ENCODE measurements around the gene GLI3. TPM values are rescaled to one million over a fixed set of nuclear protein-coding genes. Genes with fewer than 3 reads are reported as not detected.

GLI3 gene
- total RNA-seq, 1 experiment from 2014 or later: 0.07 TPM

DNA sequence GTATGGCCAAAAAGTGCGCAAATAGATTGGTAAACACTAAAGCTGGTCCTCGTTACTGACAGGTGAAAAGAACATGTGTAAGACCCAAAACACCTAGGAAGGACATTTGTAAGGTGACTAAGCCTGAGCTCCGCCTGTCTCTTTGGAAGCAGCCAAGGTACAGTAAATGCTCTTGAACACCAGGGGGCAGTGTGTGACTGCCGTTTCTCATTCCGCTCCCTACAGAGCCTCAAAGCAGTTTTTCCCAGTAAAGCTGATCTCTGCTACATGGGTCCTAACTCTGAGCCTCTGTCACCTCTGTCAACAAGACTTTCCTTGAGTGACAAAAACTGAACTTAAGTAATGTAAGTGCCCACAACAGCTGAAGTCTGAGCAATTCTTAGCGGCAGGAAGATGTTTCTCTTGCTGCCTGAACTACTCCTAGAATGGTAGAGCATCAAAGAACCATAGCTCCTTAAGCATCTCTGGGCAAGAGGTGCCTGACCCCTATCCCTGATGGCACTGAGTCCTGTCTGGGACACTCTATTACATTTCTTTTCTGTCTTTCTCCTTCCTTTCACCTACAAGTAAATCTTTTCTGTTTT lies 296.2 kb downstream of the GLI3 start:
- Histone ChIP-seq H4K20me1 (ENCODE audit: insufficient read depth, low read depth, low read length) (no peaks in the 10 kb centered on the region), H3K4me2 (ENCODE audit: low read depth, low read length, poor library complexity, severe bottlenecking) (no peak overlapping the region), H3K79me2 (ENCODE audit: low read length) (no peaks in the 10 kb centered on the region), H3K9me2 (replicated peaks; ENCODE audit: insufficient read depth, low read length) (no peaks in the 10 kb centered on the region), H3K4me1 (ENCODE audit: low read length) (peaks cover 4% of the 10 kb centered on the region), H3K9me3 (ENCODE audit: low read length) (no peaks in the 10 kb centered on the region), H3K4me3 (ENCODE audit: low read length) (no peak overlapping the region), H3K27me3 (ENCODE audit: low read length) (no peaks in the 10 kb centered on the region), H3K27ac (ENCODE audit: low read length) (no peak overlapping the region), H2AFZ (ENCODE audit: low read length) (no peak overlapping the region), H3K36me3 (ENCODE audit: insufficient read depth, low read length) (no peaks in the 10 kb centered on the region), H3K9ac (ENCODE audit: low read length) (no peak overlapping the region)
- DNase-seq: peak; percentile 85

DNA sequence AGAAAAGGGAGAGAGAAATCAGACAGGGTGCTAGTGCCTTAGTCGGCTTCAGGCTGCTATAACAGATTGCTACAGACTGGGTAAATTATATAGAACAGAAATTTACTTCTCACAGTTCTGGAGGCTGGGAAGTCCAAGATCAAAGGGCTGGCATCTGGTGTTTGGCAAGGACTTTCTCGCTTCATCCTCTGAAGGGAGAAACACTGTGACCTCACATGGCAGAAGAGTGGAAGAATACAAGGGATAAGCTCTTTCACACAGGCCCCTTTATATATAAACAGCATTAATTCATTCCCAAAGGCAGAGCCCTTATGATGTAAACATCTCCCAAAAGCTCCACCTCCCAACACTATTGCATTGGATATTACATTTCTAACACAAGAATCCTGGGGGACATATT lies 298.6 kb downstream of the GLI3 start:
- no peak overlapping the region for H3K4me2 ChIP-seq (ENCODE audit: low read depth, low read length, poor library complexity, severe bottlenecking)
- H3K79me2 ChIP-seq (ENCODE audit: low read length): no peaks in the 10 kb centered on the region
- H3K36me3 ChIP-seq (ENCODE audit: insufficient read depth, low read length): no peaks in the 10 kb centered on the region
- no peaks in the 10 kb centered on the region for H3K27me3 ChIP-seq (ENCODE audit: low read length)
- H3K27ac ChIP-seq (ENCODE audit: low read length): no peak overlapping the region
- H3K9me2 ChIP-seq (replicated peaks; ENCODE audit: insufficient read depth, low read length): no peaks in the 10 kb centered on the region
- peaks cover 4% of the 10 kb centered on the region for H3K4me1 ChIP-seq (ENCODE audit: low read length)
- no peaks in the 10 kb centered on the region for H3K9me3 ChIP-seq (ENCODE audit: low read length)
- H3K4me3 ChIP-seq (ENCODE audit: low read length): no peak overlapping the region
- no peak overlapping the region for H3K9ac ChIP-seq (ENCODE audit: low read length)
- H4K20me1 ChIP-seq (ENCODE audit: insufficient read depth, low read depth, low read length): no peaks in the 10 kb centered on the region
- DNase-seq: no peak
- no peak overlapping the region for H2AFZ ChIP-seq (ENCODE audit: low read length)

DNA sequence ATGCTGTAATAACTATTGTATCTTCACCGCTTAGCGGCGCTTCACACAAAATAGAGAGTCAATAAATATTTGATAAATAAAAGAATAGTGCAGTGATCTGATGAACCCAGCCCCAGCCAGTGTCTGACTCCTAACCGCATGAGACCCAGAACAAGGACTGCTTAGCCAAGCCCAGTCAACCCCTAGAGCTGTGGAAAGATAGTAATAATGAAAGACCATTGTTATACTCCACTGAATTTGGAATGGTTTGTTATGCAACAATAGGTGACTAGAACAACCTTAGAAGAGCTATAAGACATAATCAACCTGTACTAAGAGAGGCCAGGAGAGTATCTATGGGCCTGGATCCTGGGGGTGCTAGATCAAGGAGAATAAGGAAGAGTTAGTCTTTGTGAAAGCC lies 303.6 kb downstream of the GLI3 start:
- Histone ChIP-seq H3K79me2 (ENCODE audit: low read length) (no peaks in the 10 kb centered on the region), H3K27me3 (ENCODE audit: low read length) (no peaks in the 10 kb centered on the region), H3K36me3 (ENCODE audit: insufficient read depth, low read length) (no peaks in the 10 kb centered on the region)

DNA sequence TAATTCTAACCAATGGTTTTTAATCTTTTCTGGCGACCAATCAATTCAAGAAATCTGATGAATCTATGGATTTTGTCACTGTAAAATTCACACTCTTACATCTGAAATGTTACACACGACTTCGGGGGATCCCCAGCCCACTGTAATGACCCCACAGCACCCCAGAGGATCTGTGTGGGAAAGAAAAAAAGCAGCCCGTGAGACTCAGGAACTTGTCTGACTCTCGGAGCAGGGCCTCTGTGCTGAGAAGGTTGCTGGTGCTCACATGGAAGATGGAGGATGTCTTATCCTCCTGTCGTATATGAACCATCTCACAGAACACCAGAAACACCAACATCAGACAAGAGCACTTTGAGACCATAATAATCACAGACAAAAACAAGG lies 305.8 kb downstream of the GLI3 start:
- H3K9ac ChIP-seq (ENCODE audit: low read length): no peak overlapping the region
- no peak for DNase-seq
- H2AFZ ChIP-seq (ENCODE audit: low read length): no peak overlapping the region

More for the DNA sequence above, 303.6 kb downstream of the GLI3 start:
- H3K27ac ChIP-seq (ENCODE audit: low read length): no peak overlapping the region
- no peak overlapping the region for H3K4me3 ChIP-seq (ENCODE audit: low read length)
- H3K9me3 ChIP-seq (ENCODE audit: low read length): no peaks in the 10 kb centered on the region
- H4K20me1 ChIP-seq (ENCODE audit: insufficient read depth, low read depth, low read length): no peaks in the 10 kb centered on the region
- H3K9ac ChIP-seq (ENCODE audit: low read length): no peak overlapping the region
- H3K9me2 ChIP-seq (replicated peaks; ENCODE audit: insufficient read depth, low read length): no peaks in the 10 kb centered on the region
- no peak overlapping the region for H2AFZ ChIP-seq (ENCODE audit: low read length)
- DNase-seq: no peak
- no peak overlapping the region for H3K4me2 ChIP-seq (ENCODE audit: low read depth, low read length, poor library complexity, severe bottlenecking)
- peaks cover 4% of the 10 kb centered on the region for H3K4me1 ChIP-seq (ENCODE audit: low read length)

DNA sequence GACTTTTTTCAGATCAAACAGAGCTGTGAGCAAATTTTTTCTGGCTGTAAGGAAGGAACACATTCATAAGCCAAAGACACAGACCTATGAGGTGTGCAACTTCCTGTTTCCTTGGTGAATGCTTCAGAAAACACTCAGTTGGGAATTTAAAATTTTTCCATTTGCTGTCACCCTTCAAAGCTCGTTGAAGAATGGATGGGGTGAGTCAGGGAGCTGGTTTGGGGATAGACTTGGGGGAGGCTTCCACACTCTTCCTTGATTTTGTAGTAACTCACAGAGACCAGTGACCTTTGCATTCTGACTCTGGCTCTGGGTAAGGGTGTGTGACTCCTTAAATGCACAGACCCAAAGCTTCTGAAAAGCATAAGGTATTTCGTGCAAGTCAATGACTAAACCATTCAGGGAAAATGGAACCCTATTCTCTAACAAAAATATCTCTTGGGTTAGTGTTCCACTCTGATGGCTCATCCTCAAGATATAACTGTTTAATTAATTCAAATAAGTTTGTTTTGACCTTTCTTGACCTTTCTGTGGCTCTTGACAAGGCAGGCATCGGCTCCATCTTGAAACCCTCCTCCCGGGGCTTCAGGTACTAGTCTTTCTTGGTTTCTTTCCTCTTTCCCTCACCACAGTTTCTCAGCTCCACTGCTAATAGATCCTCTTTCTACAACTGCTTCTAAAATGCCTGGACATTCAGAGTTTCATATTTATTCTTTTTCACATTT lies 306.3 kb downstream of the GLI3 start:
- no peak overlapping the region for H3K9ac ChIP-seq (ENCODE audit: low read length)
- H3K4me2 ChIP-seq (ENCODE audit: low read depth, low read length, poor library complexity, severe bottlenecking): no peak overlapping the region
- no peaks in the 10 kb centered on the region for H3K4me1 ChIP-seq (ENCODE audit: low read length)
- no peak overlapping the region for H2AFZ ChIP-seq (ENCODE audit: low read length)
- H3K27me3 ChIP-seq (ENCODE audit: low read length): no peaks in the 10 kb centered on the region
- no peaks in the 10 kb centered on the region for H4K20me1 ChIP-seq (ENCODE audit: insufficient read depth, low read depth, low read length)
- no peaks in the 10 kb centered on the region for H3K79me2 ChIP-seq (ENCODE audit: low read length)
- no peak for DNase-seq
- H3K27ac ChIP-seq (ENCODE audit: low read length): no peak overlapping the region
- H3K9me2 ChIP-seq (replicated peaks; ENCODE audit: insufficient read depth, low read length): no peaks in the 10 kb centered on the region
- no peak overlapping the region for H3K4me3 ChIP-seq (ENCODE audit: low read length)
- no peaks in the 10 kb centered on the region for H3K36me3 ChIP-seq (ENCODE audit: insufficient read depth, low read length)
- H3K9me3 ChIP-seq (ENCODE audit: low read length): no peaks in the 10 kb centered on the region

More for the DNA sequence above, 305.8 kb downstream of the GLI3 start:
- H3K4me1 ChIP-seq (ENCODE audit: low read length): no peaks in the 10 kb centered on the region
- no peaks in the 10 kb centered on the region for H3K36me3 ChIP-seq (ENCODE audit: insufficient read depth, low read length)
- H3K9me3 ChIP-seq (ENCODE audit: low read length): no peaks in the 10 kb centered on the region
- H3K27ac ChIP-seq (ENCODE audit: low read length): no peak overlapping the region
- no peaks in the 10 kb centered on the region for H3K27me3 ChIP-seq (ENCODE audit: low read length)
- no peak overlapping the region for H3K4me2 ChIP-seq (ENCODE audit: low read depth, low read length, poor library complexity, severe bottlenecking)
- no peaks in the 10 kb centered on the region for H3K9me2 ChIP-seq (replicated peaks; ENCODE audit: insufficient read depth, low read length)
- no peak overlapping the region for H3K4me3 ChIP-seq (ENCODE audit: low read length)
- no peaks in the 10 kb centered on the region for H3K79me2 ChIP-seq (ENCODE audit: low read length)
- no peaks in the 10 kb centered on the region for H4K20me1 ChIP-seq (ENCODE audit: insufficient read depth, low read depth, low read length)

DNA sequence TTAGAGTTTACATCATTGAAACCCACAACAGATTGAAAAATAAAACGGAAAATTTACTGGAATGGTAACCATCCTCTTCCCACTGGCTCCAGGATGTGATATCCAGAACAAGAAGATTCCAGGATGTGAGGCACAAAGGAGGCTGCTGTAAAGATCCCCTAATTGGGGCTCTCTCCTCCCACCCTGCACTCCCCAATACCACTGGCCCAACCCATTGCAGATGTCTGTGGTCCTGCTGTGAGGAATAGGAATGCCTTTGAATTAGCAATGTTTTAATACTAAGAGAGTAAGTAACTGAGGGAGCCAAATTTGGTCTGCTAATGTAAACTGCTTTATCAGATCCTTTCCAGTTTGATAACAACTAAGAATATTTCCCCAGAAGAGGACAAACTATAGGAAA lies 308.2 kb downstream of the GLI3 start:
- H3K36me3 ChIP-seq (ENCODE audit: insufficient read depth, low read length): no peaks in the 10 kb centered on the region

DNA sequence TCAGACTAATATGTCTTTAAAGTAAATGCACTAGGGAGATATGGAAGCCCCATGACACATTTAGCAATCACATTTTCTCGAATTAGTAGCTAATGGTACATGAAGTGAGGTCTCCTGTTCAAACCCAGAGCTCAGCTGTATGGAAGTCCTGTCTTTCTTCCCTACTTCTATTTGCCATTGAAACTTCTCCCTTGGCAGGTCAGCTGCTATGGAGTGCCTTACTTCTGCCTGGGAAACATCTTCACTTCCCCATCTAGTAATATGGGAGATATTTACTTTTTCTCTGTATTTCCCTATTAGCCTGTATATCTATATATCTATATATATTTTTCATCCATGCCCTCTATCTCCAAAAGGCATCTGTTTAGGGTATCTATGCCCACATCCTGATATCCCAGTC lies 308.8 kb downstream of the GLI3 start:
- H3K9ac ChIP-seq (ENCODE audit: low read length): no peak overlapping the region
- H3K27ac ChIP-seq (ENCODE audit: low read length): no peak overlapping the region
- H3K4me3 ChIP-seq (ENCODE audit: low read length): no peak overlapping the region
- no peak overlapping the region for H2AFZ ChIP-seq (ENCODE audit: low read length)
- H3K79me2 ChIP-seq (ENCODE audit: low read length): no peaks in the 10 kb centered on the region
- no peak for DNase-seq
- H4K20me1 ChIP-seq (ENCODE audit: insufficient read depth, low read depth, low read length): no peaks in the 10 kb centered on the region
- H3K9me2 ChIP-seq (replicated peaks; ENCODE audit: insufficient read depth, low read length): no peaks in the 10 kb centered on the region
- no peaks in the 10 kb centered on the region for H3K36me3 ChIP-seq (ENCODE audit: insufficient read depth, low read length)
- H3K4me1 ChIP-seq (ENCODE audit: low read length): no peaks in the 10 kb centered on the region
- no peak overlapping the region for H3K4me2 ChIP-seq (ENCODE audit: low read depth, low read length, poor library complexity, severe bottlenecking)
- H3K27me3 ChIP-seq (ENCODE audit: low read length): no peaks in the 10 kb centered on the region
- H3K9me3 ChIP-seq (ENCODE audit: low read length): no peaks in the 10 kb centered on the region

More for the DNA sequence above, 308.2 kb downstream of the GLI3 start:
- no peak overlapping the region for H3K9ac ChIP-seq (ENCODE audit: low read length)
- H2AFZ ChIP-seq (ENCODE audit: low read length): no peak overlapping the region
- H3K9me3 ChIP-seq (ENCODE audit: low read length): no peaks in the 10 kb centered on the region
- H4K20me1 ChIP-seq (ENCODE audit: insufficient read depth, low read depth, low read length): no peaks in the 10 kb centered on the region
- DNase-seq: no peak
- no peak overlapping the region for H3K4me2 ChIP-seq (ENCODE audit: low read depth, low read length, poor library complexity, severe bottlenecking)
- H3K4me1 ChIP-seq (ENCODE audit: low read length): no peaks in the 10 kb centered on the region
- no peaks in the 10 kb centered on the region for H3K9me2 ChIP-seq (replicated peaks; ENCODE audit: insufficient read depth, low read length)
- H3K27ac ChIP-seq (ENCODE audit: low read length): no peak overlapping the region
- no peak overlapping the region for H3K4me3 ChIP-seq (ENCODE audit: low read length)
- no peaks in the 10 kb centered on the region for H3K27me3 ChIP-seq (ENCODE audit: low read length)
- no peaks in the 10 kb centered on the region for H3K79me2 ChIP-seq (ENCODE audit: low read length)

DNA sequence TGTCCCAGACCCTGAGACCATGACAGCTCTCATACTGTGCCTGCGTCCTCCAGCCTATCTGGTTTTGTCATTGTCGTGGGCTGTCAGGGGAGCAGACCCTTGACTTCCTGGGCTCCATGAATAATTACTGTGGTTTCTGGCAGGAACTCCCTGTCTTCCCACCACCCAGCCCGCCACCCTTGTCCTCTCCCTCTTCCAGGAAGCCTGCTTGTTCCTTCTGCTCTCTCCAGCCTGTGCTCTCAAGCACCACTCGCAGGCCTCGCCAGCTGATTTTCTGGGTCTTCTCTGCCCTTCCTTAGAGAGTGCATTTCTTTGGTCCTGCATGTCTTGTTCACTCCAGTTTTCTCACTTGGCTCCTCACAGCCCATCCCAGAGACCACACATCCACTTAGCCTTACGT lies 309.6 kb downstream of the GLI3 start:
- Histone ChIP-seq H3K4me2 (ENCODE audit: low read depth, low read length, poor library complexity, severe bottlenecking) (no peak overlapping the region), H3K9ac (ENCODE audit: low read length) (no peak overlapping the region), H3K4me3 (ENCODE audit: low read length) (no peak overlapping the region), H4K20me1 (ENCODE audit: insufficient read depth, low read depth, low read length) (no peaks in the 10 kb centered on the region), H3K79me2 (ENCODE audit: low read length) (no peaks in the 10 kb centered on the region), H3K9me3 (ENCODE audit: low read length) (no peaks in the 10 kb centered on the region), H3K36me3 (ENCODE audit: insufficient read depth, low read length) (no peaks in the 10 kb centered on the region), H3K27ac (ENCODE audit: low read length) (no peak overlapping the region), H3K27me3 (ENCODE audit: low read length) (no peaks in the 10 kb centered on the region), H3K9me2 (replicated peaks; ENCODE audit: insufficient read depth, low read length) (no peaks in the 10 kb centered on the region), H3K4me1 (ENCODE audit: low read length) (no peaks in the 10 kb centered on the region), H2AFZ (ENCODE audit: low read length) (no peak overlapping the region)
- DNase-seq: no peak
